ENCODE results near the gene ME3. TPM values are rescaled to one million over a fixed set of nuclear protein-coding genes. Genes with fewer than 3 reads are reported as not detected.

ME3 gene
- total RNA-seq: 10.8 to 14.6 TPM (median 14.2 TPM) in 3 replicates
- long read RNA-seq, transcript ME3-202 (14 exons, 2,240 nt): major isoform, 6 of 33 reads
- long read RNA-seq, transcript ME3-212 (15 exons, 2,311 nt): major isoform, 6 of 33 reads
- long read RNA-seq, partial matches to known transcripts: 1 of 33 reads
- long read RNA-seq, other reads (novel, unspliced or antisense): 20 of 33 reads

- Mint-ChIP-seq H3K4me1 (ENCODE audit: low read depth) (peaks cover 54% of the 10 kb centered on the region), H3K4me3 (ENCODE audit: unreplicated experiment) (peak within 1 kb of the TSS; percentile 69), H3K9me3 (ENCODE audit: low read depth) (no peaks in the 10 kb centered on the region), H3K36me3 (ENCODE audit: low read depth) (peaks cover 4% of the 10 kb centered on the region), H3K27me3 (ENCODE audit: low read depth) (no peaks in the 10 kb centered on the region), H3K27ac (ENCODE audit: unreplicated experiment) (peak within 1 kb of the TSS; percentile 76)
- TF ChIP-seq, protein P1, sequence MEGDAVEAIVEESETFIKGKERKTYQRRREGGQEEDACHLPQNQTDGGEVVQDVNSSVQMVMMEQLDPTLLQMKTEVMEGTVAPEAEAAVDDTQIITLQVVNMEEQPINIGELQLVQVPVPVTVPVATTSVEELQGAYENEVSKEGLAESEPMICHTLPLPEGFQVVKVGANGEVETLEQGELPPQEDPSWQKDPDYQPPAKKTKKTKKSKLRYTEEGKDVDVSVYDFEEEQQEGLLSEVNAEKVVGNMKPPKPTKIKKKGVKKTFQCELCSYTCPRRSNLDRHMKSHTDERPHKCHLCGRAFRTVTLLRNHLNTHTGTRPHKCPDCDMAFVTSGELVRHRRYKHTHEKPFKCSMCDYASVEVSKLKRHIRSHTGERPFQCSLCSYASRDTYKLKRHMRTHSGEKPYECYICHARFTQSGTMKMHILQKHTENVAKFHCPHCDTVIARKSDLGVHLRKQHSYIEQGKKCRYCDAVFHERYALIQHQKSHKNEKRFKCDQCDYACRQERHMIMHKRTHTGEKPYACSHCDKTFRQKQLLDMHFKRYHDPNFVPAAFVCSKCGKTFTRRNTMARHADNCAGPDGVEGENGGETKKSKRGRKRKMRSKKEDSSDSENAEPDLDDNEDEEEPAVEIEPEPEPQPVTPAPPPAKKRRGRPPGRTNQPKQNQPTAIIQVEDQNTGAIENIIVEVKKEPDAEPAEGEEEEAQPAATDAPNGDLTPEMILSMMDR (IDR thresholded peaks at IDR 0.05): no peak
- peak; percentile 94 for DNase-seq (ENCODE audit: low spot score)
Measured at GRCh38 chr11:86672007-86672621, at the start of gene ME3. ME3 (minus strand) TSS chr11:86672616.

DNA sequence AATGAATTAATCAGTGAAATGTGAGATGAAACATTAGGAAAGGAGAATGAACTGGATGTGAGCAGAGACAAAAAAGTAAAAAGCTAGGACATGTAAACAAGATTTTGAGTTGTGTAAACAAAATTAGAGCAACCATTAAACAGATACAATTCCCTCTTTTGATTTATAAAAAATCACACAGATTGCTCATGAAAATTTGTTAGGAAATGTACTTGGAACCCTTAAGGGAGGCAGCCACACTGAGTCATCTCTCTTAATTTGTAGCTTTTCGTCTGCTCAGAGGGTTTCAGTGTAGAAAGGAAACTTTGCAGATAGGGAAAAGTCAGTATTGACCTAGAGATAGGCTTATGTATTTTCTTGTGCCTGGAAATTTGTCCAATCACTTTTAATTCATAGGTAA, 49.6 kb upstream of the ME3 start:
- no peak for DNase-seq (ENCODE audit: low spot score)
- Mint-ChIP-seq H3K9me3 (ENCODE audit: low read depth) (peaks cover 18% of the 10 kb centered on the region), H3K4me1 (ENCODE audit: low read depth) (peaks cover 62% of the 10 kb centered on the region), H3K27me3 (ENCODE audit: low read depth) (no peaks in the 10 kb centered on the region), H3K36me3 (ENCODE audit: low read depth) (peaks cover 5% of the 10 kb centered on the region), H3K27ac (ENCODE audit: unreplicated experiment) (peak overlapping the region; percentile 34), H3K4me3 (ENCODE audit: unreplicated experiment) (no peak overlapping the region)
- TF ChIP-seq, protein P1 (IDR thresholded peaks at IDR 0.05): no peak

GRCh38 chr11:86720546-86720945, 48.1 kb upstream of the ME3 start:
- peaks cover 16% of the 10 kb centered on the region for H3K9me3 Mint-ChIP-seq (ENCODE audit: low read depth)
- no peak overlapping the region for H3K4me3 Mint-ChIP-seq (ENCODE audit: unreplicated experiment)
- TF ChIP-seq, protein P1 (IDR thresholded peaks at IDR 0.05): no peak
- DNase-seq (ENCODE audit: low spot score): no peak
- H3K4me1 Mint-ChIP-seq (ENCODE audit: low read depth): peaks cover 53% of the 10 kb centered on the region
- H3K36me3 Mint-ChIP-seq (ENCODE audit: low read depth): peaks cover 5% of the 10 kb centered on the region
- H3K27ac Mint-ChIP-seq (ENCODE audit: unreplicated experiment): peak overlapping the region; percentile 72
- no peaks in the 10 kb centered on the region for H3K27me3 Mint-ChIP-seq (ENCODE audit: low read depth)

DNA sequence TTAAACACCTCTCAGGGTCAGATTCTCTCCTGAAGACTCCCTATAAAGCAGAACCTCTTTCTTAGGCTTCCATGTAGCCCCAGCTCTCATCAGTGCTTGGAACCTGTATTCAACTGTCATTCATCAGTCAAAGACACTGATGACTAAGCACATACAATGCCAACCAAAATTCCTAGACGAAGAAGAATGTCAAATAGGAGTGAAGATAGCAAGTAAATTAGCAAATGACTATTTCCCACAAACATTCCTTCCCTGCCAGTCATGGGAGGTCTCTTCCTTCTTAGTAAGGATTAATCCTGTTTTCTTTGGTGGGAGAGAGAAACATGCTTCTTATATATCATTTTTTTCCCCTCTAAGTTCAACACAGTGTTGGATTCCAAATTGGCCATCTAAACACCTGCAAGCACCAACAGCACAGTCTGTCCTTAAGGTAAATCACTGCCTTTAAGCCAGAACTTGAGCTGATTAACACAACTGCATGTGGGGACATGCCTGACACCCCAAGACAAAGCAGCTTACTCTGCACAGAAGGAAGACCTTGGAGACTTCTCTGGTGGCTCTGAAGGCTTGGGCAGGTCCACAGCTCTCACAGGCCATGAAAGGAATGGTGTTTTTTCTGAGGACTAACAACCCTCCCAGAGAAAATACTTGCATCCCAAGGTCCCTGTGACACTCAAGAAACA, 47.5 kb upstream of the ME3 start:
- H3K9me3 Mint-ChIP-seq (ENCODE audit: low read depth): peaks cover 15% of the 10 kb centered on the region
- no peak overlapping the region for H3K4me3 Mint-ChIP-seq (ENCODE audit: unreplicated experiment)
- TF ChIP-seq, protein P1 (IDR thresholded peaks at IDR 0.05): no peak
- peaks cover 5% of the 10 kb centered on the region for H3K36me3 Mint-ChIP-seq (ENCODE audit: low read depth)
- no peaks in the 10 kb centered on the region for H3K27me3 Mint-ChIP-seq (ENCODE audit: low read depth)
- H3K4me1 Mint-ChIP-seq (ENCODE audit: low read depth): peaks cover 53% of the 10 kb centered on the region
- DNase-seq (ENCODE audit: low spot score): no peak
- H3K27ac Mint-ChIP-seq (ENCODE audit: unreplicated experiment): peak overlapping the region; percentile 81

DNA sequence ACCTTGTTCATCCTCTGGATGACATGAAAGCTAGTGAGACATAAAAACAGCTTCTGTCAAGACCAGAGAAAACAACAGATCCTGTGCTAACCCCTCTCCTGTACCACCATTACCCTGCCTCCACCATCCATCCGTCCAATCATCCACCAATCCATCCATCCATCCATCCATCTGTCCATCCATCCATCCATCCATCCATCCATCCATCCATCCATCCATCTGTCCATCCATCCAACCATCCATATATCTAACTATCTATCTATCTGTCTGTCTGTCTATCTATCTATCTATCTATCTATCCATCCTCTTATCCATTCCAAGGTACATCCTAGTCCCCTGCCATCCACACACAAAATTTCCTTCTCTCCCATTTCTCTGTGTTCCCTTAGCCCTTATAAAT, 46.6 kb upstream of the ME3 start:
- peaks cover 53% of the 10 kb centered on the region for H3K4me1 Mint-ChIP-seq (ENCODE audit: low read depth)
- no peaks in the 10 kb centered on the region for H3K27me3 Mint-ChIP-seq (ENCODE audit: low read depth)
- H3K27ac Mint-ChIP-seq (ENCODE audit: unreplicated experiment): no peak overlapping the region
- H3K36me3 Mint-ChIP-seq (ENCODE audit: low read depth): peaks cover 6% of the 10 kb centered on the region
- no peak for DNase-seq (ENCODE audit: low spot score)
- no peak overlapping the region for H3K4me3 Mint-ChIP-seq (ENCODE audit: unreplicated experiment)
- peaks cover 13% of the 10 kb centered on the region for H3K9me3 Mint-ChIP-seq (ENCODE audit: low read depth)
- TF ChIP-seq, protein P1 (IDR thresholded peaks at IDR 0.05): no peak

Measured in chondrocyte (in vitro differentiated cells).